Measurements from ENCODE around the gene LMX1B.
"Not testable (repeated sequence)": the region's sequence is repeated elsewhere in the genome, so short reads cannot be mapped to it uniquely, and the experiment has no call there.

The LMX1B gene

GRCh38 chr9:126613651-126614050, at the start of gene LMX1B:
Gene LMX1B (plus strand): TSS chr9:126613928. CDS start chr9:126614450, 522 bp downstream.
- in situ Hi-C loops (cut with MboI; ENCODE audit: low pct_unique_long_range_greater_than_20kb, low sequenced_read_pairs): loop anchor here (25.0 kb wide), 1 partner anchor 174 kb away; no protein-coding TSS in a partner anchor
- peak; percentile 20 for DNase-seq

- in situ Hi-C loops (cut with MboI; ENCODE audit: low pct_unique_long_range_greater_than_20kb, low sequenced_read_pairs): no loop called here
Observed at GRCh38 chr9:126564128-126564527, 49.6 kb upstream of the LMX1B start.

GRCh38 chr9:126564716-126565115, 49.0 kb upstream of the LMX1B start:
- in situ Hi-C loops (cut with MboI; ENCODE audit: low pct_unique_long_range_greater_than_20kb, low sequenced_read_pairs): no loop called here

More at GRCh38 chr9:126564128-126564527, 49.6 kb upstream of the LMX1B start:
- peak; percentile 9 for DNase-seq

GRCh38 chr9:126565336-126566128, 48.2 kb upstream of the LMX1B start:
- DNase-seq: no peak
- in situ Hi-C loops (cut with MboI; ENCODE audit: low pct_unique_long_range_greater_than_20kb, low sequenced_read_pairs): no loop called here

More at GRCh38 chr9:126564716-126565115, 49.0 kb upstream of the LMX1B start:
- no peak for DNase-seq

- in situ Hi-C loops (cut with MboI; ENCODE audit: low pct_unique_long_range_greater_than_20kb, low sequenced_read_pairs): no loop called here
- no peak for DNase-seq
Observed at GRCh38 chr9:126569036-126569435, 44.7 kb upstream of the LMX1B start.

GRCh38 chr9:126578029-126578428, 35.7 kb upstream of the LMX1B start:
- DNase-seq: no peak
- in situ Hi-C loops (cut with MboI; ENCODE audit: low pct_unique_long_range_greater_than_20kb, low sequenced_read_pairs): no loop called here

GRCh38 chr9:126580319-126580718, 33.4 kb upstream of the LMX1B start:
- DNase-seq; in situ Hi-C loops (cut with MboI; ENCODE audit: low pct_unique_long_range_greater_than_20kb, low sequenced_read_pairs): not testable (repeated sequence)

GRCh38 chr9:126581893-126582292, 31.8 kb upstream of the LMX1B start:
- in situ Hi-C loops (cut with MboI; ENCODE audit: low pct_unique_long_range_greater_than_20kb, low sequenced_read_pairs): no loop called here
- no peak for DNase-seq

- DNase-seq: no peak
- in situ Hi-C loops (cut with MboI; ENCODE audit: low pct_unique_long_range_greater_than_20kb, low sequenced_read_pairs): no loop called here
Observed at GRCh38 chr9:126582427-126582826, 31.3 kb upstream of the LMX1B start.

GRCh38 chr9:126583144-126583760, 30.5 kb upstream of the LMX1B start:
- in situ Hi-C loops (cut with MboI; ENCODE audit: low pct_unique_long_range_greater_than_20kb, low sequenced_read_pairs): no loop called here
- DNase-seq: no peak

GRCh38 chr9:126584611-126585010, 29.1 kb upstream of the LMX1B start:
- in situ Hi-C loops (cut with MboI; ENCODE audit: low pct_unique_long_range_greater_than_20kb, low sequenced_read_pairs): no loop called here
- DNase-seq: no peak

- in situ Hi-C loops (cut with MboI; ENCODE audit: low pct_unique_long_range_greater_than_20kb, low sequenced_read_pairs): no loop called here
- DNase-seq: no peak
Observed at GRCh38 chr9:126586236-126586635, 27.5 kb upstream of the LMX1B start.

- in situ Hi-C loops (cut with MboI; ENCODE audit: low pct_unique_long_range_greater_than_20kb, low sequenced_read_pairs): no loop called here
- no peak for DNase-seq
Observed at GRCh38 chr9:126587187-126588185, 26.2 kb upstream of the LMX1B start.

- DNase-seq: no peak
- in situ Hi-C loops (cut with MboI; ENCODE audit: low pct_unique_long_range_greater_than_20kb, low sequenced_read_pairs): no loop called here
Observed at GRCh38 chr9:126588491-126589168, 25.1 kb upstream of the LMX1B start.

- no peak for DNase-seq
- in situ Hi-C loops (cut with MboI; ENCODE audit: low pct_unique_long_range_greater_than_20kb, low sequenced_read_pairs): no loop called here
Observed at GRCh38 chr9:126589349-126589748, 24.4 kb upstream of the LMX1B start.

- in situ Hi-C loops (cut with MboI; ENCODE audit: low pct_unique_long_range_greater_than_20kb, low sequenced_read_pairs): no loop called here
- DNase-seq: no peak
Observed at GRCh38 chr9:126591083-126591482, 22.6 kb upstream of the LMX1B start.

- in situ Hi-C loops (cut with MboI; ENCODE audit: low pct_unique_long_range_greater_than_20kb, low sequenced_read_pairs): no loop called here
- DNase-seq: no peak
Observed at GRCh38 chr9:126591922-126592321, 21.8 kb upstream of the LMX1B start.

- in situ Hi-C loops (cut with MboI; ENCODE audit: low pct_unique_long_range_greater_than_20kb, low sequenced_read_pairs): no loop called here
- no peak for DNase-seq
Observed at GRCh38 chr9:126592461-126592860, 21.3 kb upstream of the LMX1B start.

GRCh38 chr9:126595982-126596381, 17.7 kb upstream of the LMX1B start:
- in situ Hi-C loops (cut with MboI; ENCODE audit: low pct_unique_long_range_greater_than_20kb, low sequenced_read_pairs): no loop called here
- DNase-seq: no peak
